Rectal smooth muscle tissue (tissue), 1 donor: ENCODE measurements around the gene TMEM151B.

Experiments used
- H3K27ac ChIP-seq: one replicate; pipeline ENCODE4 v1.7.0; 2013; ENCODE audit warnings: low read depth, low read length, inconsistent platforms
- H3K27me3 ChIP-seq: one replicate; pipeline ENCODE4 v1.7.0; 2013; ENCODE audit warnings: low read length; ENCODE audit not compliant: control insufficient read depth, insufficient read depth
- H3K36me3 ChIP-seq: one replicate; pipeline ENCODE4 v1.7.0; 2013; ENCODE audit warnings: low read length; ENCODE audit not compliant: control insufficient read depth, insufficient read depth
- H3K4me1 ChIP-seq: one replicate; pipeline ENCODE4 v1.7.0; 2013; ENCODE audit warnings: low read length; ENCODE audit not compliant: control insufficient read depth, insufficient read depth
- H3K4me3 ChIP-seq: one replicate; pipeline ENCODE4 v1.7.0; 2013; ENCODE audit warnings: low read length
- H3K9ac ChIP-seq: one replicate; pipeline ENCODE4 v1.7.0; 2013; ENCODE audit warnings: low read length

TMEM151B gene

DNA sequence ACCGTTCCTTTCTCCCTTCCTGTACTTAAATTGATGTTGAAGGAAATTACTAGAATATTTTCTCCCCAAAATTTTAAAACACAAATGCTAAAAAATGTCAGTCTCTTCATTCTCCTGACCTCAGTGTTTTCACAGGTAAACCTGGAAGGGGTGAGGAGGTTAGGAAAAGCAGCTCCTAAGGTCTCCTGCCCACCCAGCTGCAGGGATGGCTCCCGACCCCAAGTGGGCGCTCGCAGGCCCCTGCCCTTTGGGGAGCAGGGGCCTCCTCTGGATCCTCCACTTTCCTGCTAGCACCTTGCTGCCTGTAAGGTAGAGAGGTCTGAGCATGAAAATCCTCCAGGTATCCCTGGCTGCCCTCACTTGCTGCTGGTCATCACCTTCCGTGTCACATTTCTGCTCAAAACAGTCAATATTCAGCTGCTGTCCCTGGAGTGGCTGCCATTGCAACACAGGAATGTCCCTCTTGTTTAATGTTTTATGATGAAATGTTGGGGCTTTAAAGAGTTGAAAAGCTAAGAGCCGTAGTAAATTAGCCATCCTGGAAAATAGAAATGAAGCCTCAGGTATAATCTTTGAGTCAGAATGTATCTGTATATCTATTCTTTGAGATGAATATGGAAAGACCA lies 34.2 kb upstream of the TMEM151B start:
- Histone ChIP-seq H3K4me1 (peaks cover 50% of the 10 kb centered on the region), H3K27me3 (no peaks in the 10 kb centered on the region), H3K4me3 (no peak overlapping the region), H3K27ac (peak overlapping the region; percentile 27), H3K36me3 (peaks cover 12% of the 10 kb centered on the region), H3K9ac (no peak overlapping the region)

GRCh38 chr6:44237021-44237812 lies 33.0 kb upstream of the TMEM151B start:
- peaks cover 41% of the 10 kb centered on the region for H3K4me1 ChIP-seq
- peak overlapping the region; percentile 94 for H3K27ac ChIP-seq
- peak overlapping the region; percentile 80 for H3K9ac ChIP-seq
- peaks cover 4% of the 10 kb centered on the region for H3K36me3 ChIP-seq
- peak overlapping the region; percentile 73 for H3K4me3 ChIP-seq
- no peaks in the 10 kb centered on the region for H3K27me3 ChIP-seq

DNA sequence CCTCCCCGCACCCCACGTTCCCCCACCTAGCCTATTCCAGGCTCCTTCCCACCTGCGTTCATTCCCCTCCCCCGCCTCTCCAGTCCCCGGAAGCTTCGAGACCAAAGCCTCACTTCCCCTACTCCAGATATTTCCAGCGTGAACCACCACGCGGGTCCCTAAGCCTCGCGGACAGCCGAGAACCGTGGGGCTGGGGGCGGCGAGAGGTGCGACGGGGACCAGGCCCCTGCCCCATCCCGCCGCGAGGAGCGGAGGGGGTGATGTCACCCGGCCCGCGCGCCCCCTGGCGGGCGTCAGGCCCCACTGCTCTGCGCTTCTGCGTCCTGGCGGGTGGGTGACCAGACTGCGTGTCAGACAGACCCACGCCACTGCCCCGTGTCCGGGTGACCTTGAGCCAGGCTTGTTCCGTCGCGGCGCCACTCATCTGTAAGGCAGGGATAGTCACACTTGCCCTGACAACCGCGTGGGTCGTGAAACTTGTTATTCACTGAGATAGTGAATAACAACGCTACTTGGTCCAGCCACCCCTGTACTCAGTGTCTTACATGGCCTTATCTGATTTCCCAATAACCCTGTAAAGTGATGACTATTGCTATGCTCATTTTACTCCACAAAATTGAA lies 32.3 kb upstream of the TMEM151B start:
- Histone ChIP-seq H3K4me3 (peak overlapping the region; percentile 73), H3K36me3 (no peaks in the 10 kb centered on the region), H3K27ac (peak overlapping the region; percentile 94), H3K4me1 (peaks cover 36% of the 10 kb centered on the region), H3K27me3 (no peaks in the 10 kb centered on the region), H3K9ac (peak overlapping the region; percentile 80)

- Histone ChIP-seq H3K9ac (no peak overlapping the region), H3K27me3 (no peaks in the 10 kb centered on the region), H3K4me1 (peaks cover 27% of the 10 kb centered on the region), H3K27ac (peak overlapping the region; percentile 94), H3K4me3 (no peak overlapping the region), H3K36me3 (no peaks in the 10 kb centered on the region)
These were observed 31.4 kb upstream of the TMEM151B start for GRCh38 chr6:44238687-44239350.

GRCh38 chr6:44243345-44243744 lies 26.9 kb upstream of the TMEM151B start:
- Histone ChIP-seq H3K27me3 (no peaks in the 10 kb centered on the region), H3K27ac (no peak overlapping the region), H3K4me1 (no peaks in the 10 kb centered on the region), H3K9ac (no peak overlapping the region), H3K36me3 (no peaks in the 10 kb centered on the region), H3K4me3 (no peak overlapping the region)

- H3K4me1 ChIP-seq: peaks cover 6% of the 10 kb centered on the region
- H3K36me3 ChIP-seq: peaks cover 18% of the 10 kb centered on the region
- H3K27ac ChIP-seq: peak overlapping the region; percentile 95
- H3K4me3 ChIP-seq: peak overlapping the region; percentile 88
- H3K9ac ChIP-seq: peak overlapping the region; percentile 68
- no peaks in the 10 kb centered on the region for H3K27me3 ChIP-seq
These were observed 24.8 kb upstream of the TMEM151B start for GRCh38 chr6:44245391-44245911.

- peaks cover 6% of the 10 kb centered on the region for H3K4me1 ChIP-seq
- no peaks in the 10 kb centered on the region for H3K27me3 ChIP-seq
- H3K4me3 ChIP-seq: peak overlapping the region; percentile 88
- peak overlapping the region; percentile 95 for H3K27ac ChIP-seq
- peaks cover 24% of the 10 kb centered on the region for H3K36me3 ChIP-seq
- H3K9ac ChIP-seq: peak overlapping the region; percentile 80
These were observed 24.2 kb upstream of the TMEM151B start for GRCh38 chr6:44245912-44246662.

- Histone ChIP-seq H3K4me3 (peak within 1 kb of the TSS; percentile 88), H3K4me1 (peaks cover 6% of the 10 kb centered on the region), H3K27ac (peak within 1 kb of the TSS; percentile 95), H3K36me3 (peaks cover 30% of the 10 kb centered on the region), H3K9ac (peak within 1 kb of the TSS; percentile 80), H3K27me3 (no peaks in the 10 kb centered on the region)
These were observed 23.4 kb upstream of the TMEM151B start, which contains the start of gene HSP90AB1 for GRCh38 chr6:44246663-44247337. TSS of gene HSP90AB1 (plus strand) at chr6:44247101. CDS start at chr6:44248630, 1,529 bp downstream.

DNA sequence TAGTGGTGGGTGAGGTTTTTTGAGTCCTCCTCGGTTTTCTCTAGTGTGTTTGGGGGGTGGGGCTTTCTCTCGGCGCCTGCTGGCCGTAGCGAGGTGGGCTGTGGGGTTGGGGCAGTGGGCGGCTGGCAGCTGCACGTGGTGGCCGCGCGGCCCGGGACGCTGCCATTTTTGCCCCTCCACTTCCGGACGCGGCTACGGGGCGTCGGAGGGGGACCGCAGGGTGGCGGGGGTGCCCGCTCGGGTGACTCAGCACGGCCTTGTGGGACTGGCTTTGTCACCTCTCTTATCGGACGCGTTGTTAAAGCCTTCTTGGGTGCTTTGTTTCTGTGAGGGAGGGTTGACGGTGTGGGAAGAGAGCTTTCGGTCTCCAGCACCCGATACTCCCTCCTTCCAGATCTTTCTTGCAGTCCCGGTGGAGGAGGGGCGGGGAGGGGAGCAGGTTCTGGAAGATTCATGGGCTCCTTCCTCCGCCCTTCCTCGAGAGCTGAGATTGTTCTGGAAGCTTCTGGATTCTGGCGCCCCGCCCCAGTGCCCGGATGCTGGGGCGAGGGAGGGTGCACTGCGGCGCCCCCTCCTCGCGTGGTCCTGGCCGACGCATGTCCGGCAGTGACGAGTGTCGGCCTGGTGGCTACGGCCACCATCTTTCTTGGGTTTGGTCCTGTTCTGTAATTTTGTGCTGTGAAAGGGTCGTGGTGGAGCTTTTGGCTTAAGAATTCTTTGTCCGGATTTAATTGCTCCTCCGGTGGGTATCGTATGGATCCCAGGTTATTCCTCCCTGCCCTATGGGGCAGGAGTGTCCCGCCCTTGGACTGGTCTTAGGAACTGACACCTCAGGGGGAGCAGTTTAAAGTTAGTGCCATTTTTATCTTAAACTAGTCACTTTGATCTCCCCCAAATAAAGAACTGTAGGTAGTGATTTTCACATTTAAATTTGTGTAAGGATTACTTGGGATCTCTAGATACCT lies 22.6 kb upstream of the TMEM151B start:
- Histone ChIP-seq H3K27me3 (no peaks in the 10 kb centered on the region), H3K27ac (peak overlapping the region; percentile 95), H3K4me1 (peaks cover 6% of the 10 kb centered on the region), H3K9ac (peak overlapping the region; percentile 66), H3K4me3 (peak overlapping the region; percentile 88), H3K36me3 (peaks cover 35% of the 10 kb centered on the region)

DNA sequence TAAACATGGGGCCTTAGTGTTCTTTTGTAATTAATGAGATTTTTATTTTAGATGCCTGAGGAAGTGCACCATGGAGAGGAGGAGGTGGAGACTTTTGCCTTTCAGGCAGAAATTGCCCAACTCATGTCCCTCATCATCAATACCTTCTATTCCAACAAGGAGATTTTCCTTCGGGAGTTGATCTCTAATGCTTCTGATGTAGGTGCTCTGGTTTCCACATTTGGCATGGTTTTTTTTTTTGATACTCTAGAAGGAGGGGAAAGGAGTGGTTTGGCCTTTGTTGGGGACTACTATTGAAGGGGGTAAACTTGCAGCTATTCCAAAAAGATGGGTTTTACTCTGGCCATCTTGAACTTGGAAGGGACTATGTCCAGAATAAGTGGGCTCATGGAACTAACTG lies 21.7 kb upstream of the TMEM151B start:
- peaks cover 45% of the 10 kb centered on the region for H3K36me3 ChIP-seq
- H3K27ac ChIP-seq: no peak overlapping the region
- peak overlapping the region; percentile 88 for H3K4me3 ChIP-seq
- H3K9ac ChIP-seq: no peak overlapping the region
- no peaks in the 10 kb centered on the region for H3K27me3 ChIP-seq
- H3K4me1 ChIP-seq: peaks cover 6% of the 10 kb centered on the region
